PC-9 (cell line): ENCODE measurements around the gene OSBPL6.

Experiments used
- EZH2 ChIP-seq: fragments of 200-600 bp; sonication (generic); IDR thresholded peaks from 2 replicates; pipeline ENCODE4 v1.8.0; 2017; ENCODE audit warnings: antibody characterized with exemption, low read depth
- TF ChIP-seq, protein P1 (sequence below): fragments of 200-600 bp; sonication (generic); conservative IDR thresholded peaks from 2 replicates; pipeline ENCODE4 v1.6.1; 2017; ENCODE audit warnings: mixed run types, antibody characterized with exemption, mild to moderate bottlenecking, moderate library complexity

- TF ChIP-seq, protein P1, sequence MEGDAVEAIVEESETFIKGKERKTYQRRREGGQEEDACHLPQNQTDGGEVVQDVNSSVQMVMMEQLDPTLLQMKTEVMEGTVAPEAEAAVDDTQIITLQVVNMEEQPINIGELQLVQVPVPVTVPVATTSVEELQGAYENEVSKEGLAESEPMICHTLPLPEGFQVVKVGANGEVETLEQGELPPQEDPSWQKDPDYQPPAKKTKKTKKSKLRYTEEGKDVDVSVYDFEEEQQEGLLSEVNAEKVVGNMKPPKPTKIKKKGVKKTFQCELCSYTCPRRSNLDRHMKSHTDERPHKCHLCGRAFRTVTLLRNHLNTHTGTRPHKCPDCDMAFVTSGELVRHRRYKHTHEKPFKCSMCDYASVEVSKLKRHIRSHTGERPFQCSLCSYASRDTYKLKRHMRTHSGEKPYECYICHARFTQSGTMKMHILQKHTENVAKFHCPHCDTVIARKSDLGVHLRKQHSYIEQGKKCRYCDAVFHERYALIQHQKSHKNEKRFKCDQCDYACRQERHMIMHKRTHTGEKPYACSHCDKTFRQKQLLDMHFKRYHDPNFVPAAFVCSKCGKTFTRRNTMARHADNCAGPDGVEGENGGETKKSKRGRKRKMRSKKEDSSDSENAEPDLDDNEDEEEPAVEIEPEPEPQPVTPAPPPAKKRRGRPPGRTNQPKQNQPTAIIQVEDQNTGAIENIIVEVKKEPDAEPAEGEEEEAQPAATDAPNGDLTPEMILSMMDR = peak; percentile 67
- TF ChIP-seq EZH2 = no peak
Measured at GRCh38 chr2:178419123-178419522, 224.8 kb downstream of the OSBPL6 start.
